GM15510 (cell line): ENCODE measurements around the gene PARP4.
A peak's percentile ranks its signal among the peaks of the same experiment; 100 is the strongest.

Source experiments
- POLR2A ChIP-seq: IDR thresholded peaks from 3 replicates; pipeline ENCODE4 v1.6.1; 2011; ENCODE audit warnings: borderline replicate concordance; ENCODE audit not compliant: insufficient read length; ENCODE audit errors: extremely low read depth

Gene PARP4

GRCh38 chr13:24512197-24512907, at the start of gene PARP4:
TSS of gene PARP4 (minus strand) at chr13:24512778. CDS start at chr13:24503776, 9,002 bp downstream.
- peak; percentile 82 for TF ChIP-seq POLR2A

DNA sequence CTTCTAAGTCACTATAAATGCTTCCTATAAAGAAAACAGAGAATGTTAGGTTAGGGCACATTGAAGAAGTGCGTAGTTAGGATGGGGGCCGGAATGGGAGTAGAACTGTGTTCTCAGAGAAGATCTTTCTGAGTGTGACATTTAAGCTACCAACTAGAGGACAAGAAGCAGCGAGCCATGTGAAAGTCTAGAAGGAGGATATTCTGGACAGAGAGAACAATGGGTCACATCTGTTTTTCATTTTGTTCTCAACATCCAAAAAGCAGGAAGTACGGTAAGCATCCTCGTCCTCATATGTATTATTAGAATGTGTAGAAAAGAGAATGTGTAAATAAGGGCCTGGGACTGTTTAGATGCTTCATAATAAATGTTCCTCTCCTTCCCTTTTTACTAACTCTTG, 44.5 kb upstream of the PARP4 start:
- no peak for TF ChIP-seq POLR2A

- no peak for TF ChIP-seq POLR2A
These were observed 28.5 kb upstream of the PARP4 start for GRCh38 chr13:24541127-24541475.

DNA sequence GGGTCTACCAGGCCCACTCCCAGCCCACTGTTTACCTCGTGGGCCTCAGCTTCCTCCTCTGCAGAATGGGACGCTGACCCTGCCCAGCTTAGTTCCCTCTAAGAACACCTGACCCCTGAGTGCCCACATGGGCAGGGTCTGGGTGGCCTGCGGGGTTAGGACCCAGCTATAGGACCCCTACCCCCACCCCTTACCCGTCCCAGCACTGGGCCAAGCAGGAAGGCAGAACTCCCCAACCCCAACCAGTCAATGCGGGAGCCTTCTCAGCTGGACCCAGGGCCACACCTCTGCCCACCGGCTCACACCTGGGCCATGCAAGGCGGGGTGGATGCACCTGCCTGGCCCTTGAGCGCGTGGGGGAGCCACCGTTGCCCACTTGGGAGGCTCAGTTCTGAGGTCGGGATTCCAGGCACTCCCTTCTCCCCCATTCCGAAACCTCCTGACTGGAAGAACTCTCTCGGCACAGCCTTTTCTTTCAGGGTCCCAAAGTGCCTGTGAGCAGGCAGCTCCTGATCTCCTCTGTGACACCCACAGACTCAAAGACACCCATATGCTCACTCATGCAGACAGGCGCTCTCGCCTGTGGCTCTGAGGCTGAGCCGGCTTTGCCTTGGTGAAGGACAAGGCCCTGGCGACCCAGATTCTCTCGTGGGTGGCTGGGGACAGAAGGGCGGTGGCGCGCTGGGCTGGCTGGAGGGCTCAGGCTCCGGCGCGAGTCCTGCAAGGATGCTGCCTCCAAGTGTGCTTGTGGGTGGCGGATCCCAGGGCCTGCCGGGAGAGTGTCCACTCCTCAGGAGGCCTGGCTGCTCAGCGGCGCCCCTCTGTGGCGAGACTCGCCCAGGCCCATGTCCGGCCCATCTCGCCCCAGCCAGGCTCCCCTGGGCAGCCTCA, 27.9 kb upstream of the PARP4 start:
- TF ChIP-seq POLR2A: no peak

- TF ChIP-seq POLR2A: no peak
These were observed 27.1 kb upstream of the PARP4 start for GRCh38 chr13:24539500-24540165.

DNA sequence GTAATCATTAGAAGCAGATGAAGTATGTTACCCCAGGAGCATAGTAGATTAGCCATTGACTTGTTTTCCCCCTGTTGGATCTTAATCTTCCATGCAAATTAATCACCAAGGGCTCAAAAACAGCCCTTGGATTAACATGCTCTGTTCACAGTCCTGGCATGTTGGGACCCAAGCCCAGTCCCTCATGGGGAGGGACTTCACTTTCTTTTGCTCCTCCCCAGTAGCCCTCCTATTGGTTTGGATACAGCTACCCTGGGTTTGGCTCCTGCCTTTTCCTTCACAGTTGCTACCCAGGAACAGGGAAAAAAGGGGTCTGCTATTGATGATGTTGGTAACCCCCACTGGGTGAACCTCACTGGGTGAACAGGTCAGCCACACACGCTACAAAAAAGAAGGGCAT, 16.9 kb upstream of the PARP4 start:
- no peak for TF ChIP-seq POLR2A

DNA sequence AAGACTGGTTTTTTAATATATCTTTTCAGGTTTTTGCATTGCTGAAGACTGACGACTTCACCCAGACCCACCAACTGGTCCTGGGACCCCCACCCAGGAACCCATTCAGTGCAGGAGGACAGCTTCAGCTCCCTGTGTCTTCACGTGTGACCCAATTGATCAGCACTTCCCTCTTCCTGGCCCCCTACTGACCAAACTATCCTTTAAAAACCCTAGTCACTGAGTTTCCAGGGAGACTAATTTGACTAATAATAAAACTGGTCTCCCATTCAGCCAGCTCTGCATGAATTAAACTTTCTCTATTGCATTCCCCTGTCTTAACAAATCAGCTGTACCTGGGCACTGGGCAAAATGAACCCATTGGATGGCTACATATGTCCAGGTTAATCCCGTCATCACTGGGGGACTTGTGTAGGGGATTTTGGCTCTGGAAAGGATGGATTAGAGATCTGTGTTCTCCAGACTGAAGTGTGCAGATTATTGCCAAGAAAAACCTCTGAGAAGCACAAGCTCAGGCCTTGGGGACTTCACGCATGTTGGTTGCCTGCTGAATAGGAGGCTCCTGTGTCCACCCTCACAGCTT, 16.3 kb upstream of the PARP4 start:
- no peak for TF ChIP-seq POLR2A

DNA sequence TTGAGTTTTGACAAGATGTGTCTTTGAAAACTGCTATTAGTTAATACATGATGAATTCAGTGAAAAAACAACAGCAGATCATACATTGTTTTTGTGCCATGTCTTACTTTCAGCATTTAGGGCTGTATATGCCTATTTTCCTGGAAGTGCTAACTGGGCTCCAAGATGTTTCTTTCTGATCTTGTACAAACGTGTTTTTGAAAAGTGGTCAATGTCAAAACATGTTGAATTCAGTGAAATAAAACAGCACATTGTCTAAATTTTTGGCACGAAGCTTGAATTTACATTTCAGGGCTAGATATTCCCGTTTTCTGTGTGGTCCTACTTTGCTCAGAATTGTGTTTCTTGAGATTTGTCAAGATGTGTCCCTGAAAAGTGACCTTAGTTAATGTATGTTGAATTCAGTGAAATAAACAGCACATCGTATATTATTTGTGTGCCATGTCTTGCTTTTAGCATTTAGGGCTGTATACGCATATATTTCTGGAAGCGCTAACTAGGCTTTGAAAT, 14.7 kb upstream of the PARP4 start:
- TF ChIP-seq POLR2A: no peak

DNA sequence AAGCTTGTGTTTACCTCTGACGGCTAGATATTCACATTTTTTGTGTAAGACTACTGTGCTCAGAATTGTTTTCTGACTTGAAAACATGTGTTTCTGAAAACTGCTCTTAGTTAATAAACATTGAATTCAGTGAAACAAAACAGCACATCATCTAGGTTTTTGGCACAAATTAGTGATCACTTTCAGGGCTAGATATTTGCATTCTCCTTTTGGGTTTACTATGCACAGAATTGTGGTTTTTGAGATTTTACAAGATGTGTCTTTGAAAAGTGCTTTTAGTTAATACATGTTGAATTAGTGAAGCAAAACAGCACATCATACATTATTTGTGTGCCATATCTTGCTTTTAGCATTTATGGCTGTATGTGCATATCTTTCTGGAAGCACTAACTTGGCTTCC, 8.2 kb upstream of the PARP4 start:
- TF ChIP-seq POLR2A: no peak

- TF ChIP-seq POLR2A: no peak
These were observed 4.3 kb upstream of the PARP4 start for GRCh38 chr13:24516919-24517318.

DNA sequence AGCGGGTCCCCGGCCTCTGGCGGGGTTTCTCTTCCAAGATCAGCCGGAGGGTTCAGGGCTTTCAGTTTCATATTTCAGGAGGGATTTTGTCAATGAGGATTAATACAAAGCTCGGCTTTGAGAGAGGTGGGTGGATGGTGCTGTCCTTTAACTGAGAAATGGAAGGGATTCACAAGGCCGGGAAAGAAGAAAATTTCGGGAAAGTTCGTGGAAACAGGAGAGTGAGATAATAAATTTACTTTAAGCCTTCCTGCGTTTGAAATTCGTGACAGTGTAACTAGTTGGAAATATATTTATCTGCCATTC, 283 bp upstream of the PARP4 start:
- no peak for TF ChIP-seq POLR2A

GRCh38 chr13:24511816-24512196, 772 bp downstream of the PARP4 start:
- TF ChIP-seq POLR2A: no peak

- no peak for TF ChIP-seq POLR2A
These were observed 1.4 kb downstream of the PARP4 start for GRCh38 chr13:24511019-24511815.

DNA sequence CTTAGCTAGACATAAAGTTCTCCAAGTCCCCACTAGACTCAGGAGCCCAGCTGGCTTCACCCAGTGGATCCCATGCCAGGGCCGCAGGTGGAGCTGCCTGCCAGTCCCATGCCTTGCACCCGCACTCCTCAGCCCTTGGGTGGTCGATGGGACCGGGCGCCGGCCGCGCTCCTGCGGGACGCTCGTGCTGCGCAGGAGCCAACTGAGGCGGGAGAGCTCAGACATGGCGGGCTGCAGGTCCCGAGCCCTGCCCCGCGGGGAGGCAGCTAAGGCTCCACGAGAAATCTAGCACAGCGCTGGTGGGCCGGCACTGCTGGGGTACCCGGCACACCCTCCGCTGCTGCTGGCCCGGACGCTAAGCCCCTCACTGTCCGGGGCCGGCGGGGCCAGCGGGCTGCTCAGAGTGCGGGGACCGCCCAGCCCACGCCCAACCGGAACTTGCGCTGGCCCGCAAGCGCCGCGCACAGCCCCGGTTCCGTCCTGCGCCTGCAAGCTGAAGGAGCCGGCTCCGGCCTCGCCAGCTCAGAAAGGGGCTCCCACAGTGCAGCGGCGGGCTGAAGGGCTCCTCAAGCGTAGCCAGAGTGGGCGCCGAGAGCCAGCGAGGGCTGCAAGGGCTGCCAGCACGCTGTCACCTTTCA, 5.8 kb downstream of the PARP4 start:
- no peak for TF ChIP-seq POLR2A

DNA sequence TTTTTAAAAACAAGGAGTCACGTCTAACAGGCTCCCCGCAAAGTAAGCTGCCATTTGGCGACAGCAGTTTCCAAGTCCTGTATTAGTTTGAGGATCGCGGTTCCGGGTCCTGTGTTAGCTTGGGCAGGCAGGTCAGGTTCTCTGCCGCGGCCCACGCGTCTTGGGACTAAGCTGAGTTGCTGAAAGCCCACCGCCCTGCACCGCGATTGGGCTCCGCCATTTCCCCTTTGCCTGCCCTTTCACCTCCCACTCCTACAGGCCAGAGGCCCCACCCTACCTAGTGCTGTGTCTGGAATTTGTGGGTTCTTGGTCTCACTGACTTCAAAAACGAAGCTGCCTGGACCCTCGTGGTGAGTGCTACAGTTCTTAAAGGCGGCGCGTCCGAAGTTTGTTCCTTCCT, 6.8 kb downstream of the PARP4 start:
- no peak for TF ChIP-seq POLR2A

GRCh38 chr13:24505256-24505655, 7.3 kb downstream of the PARP4 start:
- TF ChIP-seq POLR2A: no peak
